NB4 (cell line): ENCODE measurements around the gene TGIF2.
"Not testable (repeated sequence)": the region's sequence is repeated elsewhere in the genome, so short reads cannot be mapped to it uniquely, and the experiment has no call there.

Source experiments
- DNase-seq: peaks from one replicate; pipeline ENCODE4 v3.0.0; 2010; ENCODE audit warnings: low read depth
- H3K4me3 ChIP-seq: one replicate; pipeline ENCODE4 v1.5.1; 2011; ENCODE audit warnings: mild to moderate bottlenecking, low read depth, low read length, moderate library complexity
- MYC ChIP-seq: IDR thresholded peaks from 2 replicates; pipeline ENCODE4 v1.6.1; 2011; ENCODE audit warnings: low read depth, low read length
- POLR2A ChIP-seq: IDR thresholded peaks from 2 replicates; pipeline ENCODE4 v1.6.1; 2011; ENCODE audit warnings: mild to moderate bottlenecking; ENCODE audit not compliant: insufficient read length; ENCODE audit errors: extremely low read depth
- TF ChIP-seq, protein P1 (sequence below): IDR thresholded peaks from 2 replicates; pipeline ENCODE4 v1.6.1; 2011; ENCODE audit warnings: low read depth, low read length
- TF ChIP-seq, protein P2 (sequence below): IDR thresholded peaks from one replicate; pipeline ENCODE4 v1.5.1; 2012; ENCODE audit warnings: low read depth, low read length

TGIF2 gene

DNA sequence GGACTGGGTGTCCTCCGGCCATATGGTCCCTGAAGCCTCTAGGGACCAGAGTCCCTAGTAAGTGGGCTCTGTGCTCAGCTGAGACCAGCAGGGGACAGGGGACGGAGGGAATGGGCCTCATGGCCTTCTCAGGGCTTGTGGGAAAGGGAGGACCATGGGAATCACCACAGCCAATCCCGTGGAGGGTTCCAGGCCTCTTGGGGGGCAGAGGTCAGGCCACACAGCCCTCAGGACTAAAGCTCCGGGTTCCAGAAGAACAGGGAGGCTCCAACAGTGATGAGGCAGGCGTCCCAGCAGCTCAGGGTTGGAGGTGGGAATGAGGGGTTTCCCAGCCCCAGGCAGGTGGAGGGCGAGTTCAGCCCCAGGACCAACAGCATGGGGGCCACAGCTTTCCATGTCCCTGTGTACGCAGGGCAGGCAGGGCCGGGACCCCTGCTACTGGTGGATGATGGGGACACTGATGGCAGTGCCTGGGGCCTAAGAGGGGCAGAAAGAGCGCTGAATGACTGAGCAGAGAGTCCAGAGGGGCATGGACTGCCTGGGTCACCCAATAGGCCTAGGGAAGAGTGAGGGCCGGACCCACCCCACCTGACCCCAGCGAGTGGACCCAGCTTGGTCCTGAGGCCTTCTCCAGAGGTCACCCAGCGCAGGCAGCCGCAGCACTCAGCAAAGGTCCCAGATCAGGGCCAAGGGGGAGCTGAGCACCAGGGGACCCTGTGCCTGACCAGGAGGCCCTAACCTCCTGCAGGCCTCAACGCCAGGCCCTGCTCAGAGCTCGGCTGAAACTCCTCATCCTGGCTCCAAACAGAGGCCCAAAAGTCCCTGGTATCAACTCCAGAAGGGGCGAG lies 23.2 kb upstream of the TGIF2 start:
- DNase-seq: no peak
- TF ChIP-seq, protein P1, sequence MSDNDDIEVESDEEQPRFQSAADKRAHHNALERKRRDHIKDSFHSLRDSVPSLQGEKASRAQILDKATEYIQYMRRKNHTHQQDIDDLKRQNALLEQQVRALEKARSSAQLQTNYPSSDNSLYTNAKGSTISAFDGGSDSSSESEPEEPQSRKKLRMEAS: no peak
- TF ChIP-seq, protein P2, sequence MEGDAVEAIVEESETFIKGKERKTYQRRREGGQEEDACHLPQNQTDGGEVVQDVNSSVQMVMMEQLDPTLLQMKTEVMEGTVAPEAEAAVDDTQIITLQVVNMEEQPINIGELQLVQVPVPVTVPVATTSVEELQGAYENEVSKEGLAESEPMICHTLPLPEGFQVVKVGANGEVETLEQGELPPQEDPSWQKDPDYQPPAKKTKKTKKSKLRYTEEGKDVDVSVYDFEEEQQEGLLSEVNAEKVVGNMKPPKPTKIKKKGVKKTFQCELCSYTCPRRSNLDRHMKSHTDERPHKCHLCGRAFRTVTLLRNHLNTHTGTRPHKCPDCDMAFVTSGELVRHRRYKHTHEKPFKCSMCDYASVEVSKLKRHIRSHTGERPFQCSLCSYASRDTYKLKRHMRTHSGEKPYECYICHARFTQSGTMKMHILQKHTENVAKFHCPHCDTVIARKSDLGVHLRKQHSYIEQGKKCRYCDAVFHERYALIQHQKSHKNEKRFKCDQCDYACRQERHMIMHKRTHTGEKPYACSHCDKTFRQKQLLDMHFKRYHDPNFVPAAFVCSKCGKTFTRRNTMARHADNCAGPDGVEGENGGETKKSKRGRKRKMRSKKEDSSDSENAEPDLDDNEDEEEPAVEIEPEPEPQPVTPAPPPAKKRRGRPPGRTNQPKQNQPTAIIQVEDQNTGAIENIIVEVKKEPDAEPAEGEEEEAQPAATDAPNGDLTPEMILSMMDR: no peak
- TF ChIP-seq POLR2A (no peak), MYC (no peak)

DNA sequence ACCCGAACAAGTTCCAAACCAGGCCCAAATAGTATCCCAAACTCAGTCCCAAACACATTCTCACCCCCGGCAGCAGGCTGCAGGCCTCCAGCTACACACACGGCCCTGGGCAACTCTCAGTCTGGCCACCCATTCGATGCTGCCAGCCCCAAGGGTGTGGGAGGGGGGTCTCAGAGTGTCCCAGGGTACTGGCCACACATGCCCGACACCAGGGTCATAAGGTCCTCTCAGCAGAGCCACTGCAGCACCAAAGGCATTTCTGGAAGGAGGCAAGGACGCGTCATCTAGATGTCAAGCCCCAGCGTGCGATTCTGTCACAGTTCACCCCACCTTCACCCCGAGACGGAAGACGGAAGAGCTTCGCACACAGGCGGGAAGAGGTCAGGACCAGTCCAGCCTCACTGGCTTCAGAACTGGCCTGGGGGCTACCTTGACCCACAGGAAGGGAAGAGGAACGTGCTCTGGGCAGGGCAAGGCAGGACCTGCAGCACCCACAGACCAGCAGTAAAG lies 22.6 kb upstream of the TGIF2 start:
- H3K4me3 ChIP-seq: no peak overlapping the region
- TF ChIP-seq POLR2A (no peak), MYC (no peak)
- TF ChIP-seq, protein P2: no peak
- TF ChIP-seq, protein P1: no peak
- DNase-seq: no peak

More for the DNA sequence above, 23.2 kb upstream of the TGIF2 start:
- no peak overlapping the region for H3K4me3 ChIP-seq

DNA sequence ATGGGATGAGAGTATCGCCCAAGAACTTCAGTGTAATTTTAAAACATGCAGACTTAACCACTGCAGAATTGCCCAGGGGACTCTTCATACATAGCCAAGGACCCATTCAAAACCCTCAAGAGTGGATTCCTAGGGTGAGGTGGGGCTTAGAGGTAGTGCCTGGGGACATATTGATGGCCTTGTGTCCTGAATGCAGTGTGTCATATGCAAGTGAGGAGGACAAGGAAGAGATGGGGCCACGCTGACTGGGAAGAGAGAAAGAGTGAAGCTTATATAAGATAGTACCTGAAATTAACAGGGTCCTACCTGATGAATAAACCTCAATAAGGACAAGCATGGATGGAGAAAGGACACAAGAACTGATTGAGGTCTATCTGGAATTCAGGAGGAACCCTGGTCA lies 18.1 kb upstream of the TGIF2 start:
- TF ChIP-seq, protein P1: no peak
- TF ChIP-seq, protein P2: no peak
- TF ChIP-seq POLR2A (no peak), MYC (no peak)
- no peak for DNase-seq
- no peak overlapping the region for H3K4me3 ChIP-seq

DNA sequence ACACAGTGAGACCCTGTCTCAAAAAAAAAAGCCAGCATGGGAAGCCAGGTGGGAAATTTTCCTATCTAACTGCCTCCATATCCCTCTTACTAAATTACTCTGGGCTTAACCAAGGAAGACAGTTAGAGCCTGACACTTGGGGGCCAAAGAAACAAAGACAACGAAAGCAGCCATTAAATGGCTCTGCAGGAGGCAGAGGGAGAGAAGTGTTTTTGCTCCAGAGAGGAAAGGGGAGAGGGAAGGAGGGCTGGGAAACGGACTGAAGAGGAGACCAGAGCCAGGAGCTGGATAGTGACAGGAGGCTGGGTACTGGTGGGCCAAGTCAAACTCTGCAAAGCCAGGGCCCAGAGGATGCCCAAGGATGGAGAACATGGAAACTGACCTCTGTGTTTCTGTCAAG lies 10.7 kb upstream of the TGIF2 start:
- no peak for DNase-seq
- no peak overlapping the region for H3K4me3 ChIP-seq
- no peak for TF ChIP-seq MYC

DNA sequence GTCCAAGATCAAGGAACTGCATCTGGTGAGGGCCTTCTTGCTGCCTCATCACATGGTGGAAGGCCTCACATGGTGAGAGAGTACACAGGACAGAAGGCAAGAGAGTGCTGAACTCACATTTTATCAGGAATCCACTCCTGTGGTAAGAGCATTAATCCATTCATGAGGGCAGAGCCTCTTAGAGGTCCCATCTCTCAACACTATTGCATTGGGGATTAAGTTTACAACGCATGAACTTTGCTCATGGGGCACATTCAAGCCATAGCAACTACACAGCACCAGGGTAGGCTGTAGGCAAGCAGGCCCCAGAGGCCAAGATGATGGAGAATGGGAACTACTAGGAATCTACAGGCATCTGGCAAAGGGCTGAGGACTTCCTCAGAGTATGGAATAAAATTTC lies 10.0 kb upstream of the TGIF2 start:
- TF ChIP-seq, protein P2: no peak
- TF ChIP-seq MYC (no peak), POLR2A (no peak)
- TF ChIP-seq, protein P1: no peak

DNA sequence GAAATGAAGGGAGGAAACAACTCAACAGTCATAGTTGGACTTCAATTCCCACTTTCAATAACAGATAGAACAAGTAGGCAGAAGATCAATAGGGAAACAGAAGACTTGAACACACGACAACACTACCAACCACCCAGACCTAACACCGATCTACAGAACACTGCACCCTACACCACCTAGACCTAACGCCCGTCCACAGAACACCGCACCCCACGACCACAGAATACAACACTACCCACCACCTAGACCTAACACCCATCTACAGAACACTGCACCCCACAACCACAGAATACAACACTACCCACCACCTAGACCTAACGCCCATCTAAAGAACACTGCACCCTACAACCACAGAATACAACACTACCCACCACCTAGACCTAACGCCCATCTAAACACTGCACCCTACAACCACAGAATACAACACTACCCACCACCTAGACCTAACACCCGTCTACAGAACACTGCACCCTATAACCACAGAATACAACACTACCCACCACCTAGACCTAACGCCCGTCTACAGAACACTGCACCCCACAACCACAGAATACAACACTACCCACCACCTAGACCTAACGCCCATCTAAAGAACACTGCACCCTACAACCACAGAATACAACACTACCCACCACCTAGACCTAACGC lies 9.2 kb upstream of the TGIF2 start:
- DNase-seq: not testable (repeated sequence)

More for the DNA sequence above, 10.0 kb upstream of the TGIF2 start:
- H3K4me3 ChIP-seq: no peak overlapping the region
- DNase-seq: no peak

DNA sequence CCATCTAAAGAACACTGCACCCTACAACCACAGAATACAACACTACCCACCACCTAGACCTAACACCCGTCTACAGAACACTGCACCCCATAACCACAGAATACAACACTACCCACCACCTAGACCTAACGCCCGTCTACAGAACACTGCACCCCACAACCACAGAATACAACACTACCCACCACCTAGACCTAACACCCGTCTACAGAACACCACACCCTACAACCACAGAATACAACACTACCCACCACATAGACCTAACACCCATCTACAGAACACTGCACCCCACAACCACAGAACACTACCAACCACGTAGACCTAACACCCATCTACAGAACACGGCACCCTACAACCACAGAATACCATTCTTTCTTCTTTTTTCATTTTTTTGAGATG lies 8.7 kb upstream of the TGIF2 start:
- not testable (repeated sequence) for H3K4me3 ChIP-seq, DNase-seq

More for the DNA sequence above, 9.2 kb upstream of the TGIF2 start:
- not testable (repeated sequence) for H3K4me3 ChIP-seq
